GM19372 (cell line): ENCODE data around the gene KHSRP.

ENCODE experiments used
- ATAC-seq: cut with Tn5 transposase; IDR thresholded peaks from one replicate; pipeline ENCODE4 v1.9.1; 2021; ENCODE audit warnings: mild to moderate bottlenecking, low read depth, moderate library complexity; ENCODE audit not compliant: unreplicated experiment

The KHSRP gene, protein sequence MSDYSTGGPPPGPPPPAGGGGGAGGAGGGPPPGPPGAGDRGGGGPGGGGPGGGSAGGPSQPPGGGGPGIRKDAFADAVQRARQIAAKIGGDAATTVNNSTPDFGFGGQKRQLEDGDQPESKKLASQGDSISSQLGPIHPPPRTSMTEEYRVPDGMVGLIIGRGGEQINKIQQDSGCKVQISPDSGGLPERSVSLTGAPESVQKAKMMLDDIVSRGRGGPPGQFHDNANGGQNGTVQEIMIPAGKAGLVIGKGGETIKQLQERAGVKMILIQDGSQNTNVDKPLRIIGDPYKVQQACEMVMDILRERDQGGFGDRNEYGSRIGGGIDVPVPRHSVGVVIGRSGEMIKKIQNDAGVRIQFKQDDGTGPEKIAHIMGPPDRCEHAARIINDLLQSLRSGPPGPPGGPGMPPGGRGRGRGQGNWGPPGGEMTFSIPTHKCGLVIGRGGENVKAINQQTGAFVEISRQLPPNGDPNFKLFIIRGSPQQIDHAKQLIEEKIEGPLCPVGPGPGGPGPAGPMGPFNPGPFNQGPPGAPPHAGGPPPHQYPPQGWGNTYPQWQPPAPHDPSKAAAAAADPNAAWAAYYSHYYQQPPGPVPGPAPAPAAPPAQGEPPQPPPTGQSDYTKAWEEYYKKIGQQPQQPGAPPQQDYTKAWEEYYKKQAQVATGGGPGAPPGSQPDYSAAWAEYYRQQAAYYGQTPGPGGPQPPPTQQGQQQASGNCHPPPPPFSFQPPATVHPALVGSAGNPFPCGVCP

DNA sequence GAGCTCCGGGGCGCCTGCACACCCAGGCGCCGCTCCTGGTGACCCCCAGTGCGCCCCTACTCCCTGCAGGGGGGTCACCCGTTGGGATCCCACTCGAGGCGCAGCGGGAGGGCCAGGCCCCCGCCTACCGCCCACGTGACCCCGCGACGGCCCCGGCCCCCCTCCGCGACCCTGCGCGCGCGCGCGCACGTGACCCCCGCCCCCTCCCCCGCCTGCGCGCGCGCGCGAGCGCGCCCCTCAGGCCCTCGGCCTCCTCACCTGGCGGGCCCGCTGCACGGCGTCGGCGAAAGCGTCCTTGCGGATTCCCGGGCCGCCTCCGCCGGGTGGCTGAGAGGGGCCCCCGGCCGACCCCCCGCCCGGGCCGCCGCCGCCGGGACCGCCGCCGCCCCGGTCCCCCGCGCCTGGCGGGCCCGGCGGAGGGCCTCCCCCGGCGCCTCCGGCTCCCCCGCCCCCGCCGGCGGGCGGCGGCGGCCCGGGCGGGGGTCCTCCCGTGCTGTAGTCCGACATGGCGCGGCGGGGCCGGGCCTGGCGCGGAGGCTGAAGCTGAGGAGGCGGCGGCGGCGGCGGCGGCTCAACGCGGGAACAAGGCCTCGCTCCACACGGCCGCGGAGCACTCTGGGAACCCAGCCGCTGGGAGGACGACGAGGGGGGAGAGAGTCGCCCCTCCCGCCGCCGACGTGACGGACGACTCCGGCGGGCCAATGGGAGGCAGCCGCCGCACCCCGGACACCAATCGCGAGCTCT is at the start of gene KHSRP:
TSS of gene KHSRP (minus strand) at position 617 of the 744 bp plus-strand sequence. CDS start at position 507, 110 bp downstream.
- ATAC-seq, result no peak

- ATAC-seq, result no peak
Measured at GRCh38 chr19:6473647-6474046, 49.0 kb upstream of the KHSRP start.

DNA sequence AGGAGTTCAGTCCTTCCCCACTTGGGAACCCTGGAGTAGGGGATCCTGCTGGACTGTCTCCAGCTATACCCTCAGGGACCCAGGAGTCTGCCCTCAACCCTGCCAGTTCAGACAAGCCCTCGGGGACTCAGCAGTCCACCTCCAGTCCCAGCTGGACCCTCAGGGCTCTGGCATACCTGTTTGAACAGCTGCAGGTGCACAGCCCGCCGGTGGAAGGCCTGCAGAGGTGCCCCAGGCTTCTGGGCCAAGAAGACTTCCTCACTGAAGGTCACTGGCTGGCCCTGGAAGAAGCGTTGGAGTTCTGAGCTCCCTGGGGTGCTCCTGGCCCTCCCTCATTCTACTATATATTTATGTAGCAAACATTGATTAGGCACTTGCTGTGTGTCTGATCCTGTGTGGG is 48.1 kb upstream of the KHSRP start:
- ATAC-seq, result no peak

DNA sequence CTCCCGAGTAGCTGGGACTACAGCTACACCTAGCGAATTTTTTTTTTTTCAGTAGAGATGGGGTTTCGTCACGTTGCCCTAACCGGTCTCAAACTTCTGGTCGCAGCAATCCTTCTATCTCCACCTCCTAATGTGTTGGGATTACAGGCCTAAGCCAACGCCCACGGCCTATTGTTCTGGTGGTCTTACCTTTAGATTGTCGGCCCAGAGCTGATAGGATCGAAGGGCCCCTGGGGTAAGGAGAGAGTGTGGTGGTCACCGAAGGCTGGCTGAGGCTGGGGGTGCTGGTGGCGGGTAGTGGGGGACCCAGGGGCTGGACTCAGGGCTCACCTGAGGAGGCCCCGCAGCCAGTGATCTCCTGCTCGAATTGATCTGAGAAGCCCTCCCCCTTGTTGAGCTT is 46.5 kb upstream of the KHSRP start:
- ATAC-seq, result no peak

DNA sequence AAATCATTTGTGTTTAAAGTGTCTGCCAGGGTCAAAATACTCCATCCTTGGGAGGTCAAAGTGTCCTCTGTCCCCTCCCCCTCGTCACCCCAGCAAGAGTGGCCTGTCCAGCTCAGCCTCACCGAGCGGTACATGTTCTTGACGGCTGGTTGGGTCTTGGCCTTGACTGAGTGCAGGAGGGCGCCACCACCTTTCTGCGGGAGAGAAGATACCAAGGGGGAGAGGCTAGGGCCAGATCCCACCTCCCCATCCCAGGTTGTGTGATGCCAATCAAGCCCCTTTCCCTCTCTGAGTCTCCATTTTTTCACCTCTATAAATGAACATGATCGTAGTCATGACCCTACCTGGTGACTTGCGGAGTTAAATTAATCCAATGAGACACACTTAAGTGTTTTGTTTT is 45.6 kb upstream of the KHSRP start:
- ATAC-seq, result no peak

DNA sequence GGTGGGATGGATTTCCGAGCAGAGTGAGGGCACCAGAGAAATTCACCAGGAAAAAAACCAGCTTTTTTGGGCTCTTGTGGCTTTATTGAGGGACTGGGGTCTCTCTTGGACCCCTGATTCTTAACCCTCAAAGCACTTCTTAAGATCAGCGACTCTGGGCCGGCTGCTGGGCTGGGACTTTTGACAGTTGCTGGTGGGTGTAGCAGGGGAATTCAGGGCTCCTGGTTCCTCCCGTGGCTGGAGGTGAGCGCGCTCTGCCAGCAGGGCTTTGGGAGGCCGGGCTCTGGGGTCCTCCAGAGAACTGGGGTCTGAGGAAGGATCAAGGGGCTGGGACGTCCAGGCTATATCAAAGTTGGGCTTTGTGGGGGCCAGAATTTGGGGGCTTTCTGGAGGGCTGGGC is 42.8 kb upstream of the KHSRP start:
- ATAC-seq, result no peak

DNA sequence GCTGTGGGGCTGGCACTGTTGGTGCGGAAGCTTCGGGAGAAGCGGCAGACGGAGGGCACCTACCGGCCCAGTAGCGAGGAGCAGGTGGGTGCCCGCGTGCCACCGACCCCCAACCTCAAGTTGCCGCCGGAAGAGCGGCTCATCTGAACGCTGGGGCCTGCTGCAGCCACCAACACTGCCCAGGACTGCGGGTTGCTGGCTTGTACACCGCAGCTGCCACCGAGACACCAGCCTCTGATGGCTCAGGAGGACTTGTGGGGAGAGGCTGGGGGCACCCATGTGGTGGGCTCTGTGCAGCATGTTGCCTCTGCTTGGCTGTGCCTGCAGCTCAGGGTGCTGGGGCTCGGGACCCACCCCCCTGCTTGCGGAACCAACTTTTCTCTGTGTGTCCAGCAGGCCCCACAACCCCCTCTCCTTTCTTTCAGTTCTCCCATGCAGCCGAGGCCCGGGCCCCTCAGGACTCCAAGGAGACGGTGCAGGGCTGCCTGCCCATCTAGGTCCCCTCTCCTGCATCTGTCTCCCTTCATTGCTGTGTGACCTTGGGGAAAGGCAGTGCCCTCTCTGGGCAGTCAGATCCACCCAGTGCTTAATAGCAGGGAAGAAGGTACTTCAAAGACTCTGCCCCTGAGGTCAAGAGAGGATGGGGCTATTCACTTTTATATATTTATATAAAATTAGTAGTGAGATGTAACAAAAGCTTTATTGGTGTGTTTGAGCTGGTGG is 42.1 kb upstream of the KHSRP start:
- ATAC-seq, result no peak

GRCh38 chr19:6465663-6466062 is 41.1 kb upstream of the KHSRP start:
- no peak for ATAC-seq

DNA sequence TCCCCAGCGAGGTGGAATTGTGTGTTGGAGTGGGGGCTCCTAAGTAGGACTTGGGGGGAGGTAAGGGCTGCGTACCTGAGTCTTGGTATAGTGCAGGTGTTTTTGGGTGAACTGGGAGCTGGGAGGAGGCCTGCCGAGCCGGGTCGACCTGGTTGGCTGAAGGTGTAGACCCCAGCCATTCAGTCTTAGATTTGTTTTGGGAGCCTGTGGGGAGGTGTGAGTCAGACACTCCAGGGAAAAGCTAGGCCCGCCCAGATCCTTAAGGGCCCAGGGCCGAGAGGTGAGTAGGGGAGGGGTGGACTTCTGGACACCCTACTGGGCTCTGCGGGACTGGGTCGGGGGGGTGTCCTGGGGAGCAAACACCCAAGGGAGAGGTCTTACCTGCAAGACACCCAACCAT is 40.4 kb upstream of the KHSRP start:
- no peak for ATAC-seq

DNA sequence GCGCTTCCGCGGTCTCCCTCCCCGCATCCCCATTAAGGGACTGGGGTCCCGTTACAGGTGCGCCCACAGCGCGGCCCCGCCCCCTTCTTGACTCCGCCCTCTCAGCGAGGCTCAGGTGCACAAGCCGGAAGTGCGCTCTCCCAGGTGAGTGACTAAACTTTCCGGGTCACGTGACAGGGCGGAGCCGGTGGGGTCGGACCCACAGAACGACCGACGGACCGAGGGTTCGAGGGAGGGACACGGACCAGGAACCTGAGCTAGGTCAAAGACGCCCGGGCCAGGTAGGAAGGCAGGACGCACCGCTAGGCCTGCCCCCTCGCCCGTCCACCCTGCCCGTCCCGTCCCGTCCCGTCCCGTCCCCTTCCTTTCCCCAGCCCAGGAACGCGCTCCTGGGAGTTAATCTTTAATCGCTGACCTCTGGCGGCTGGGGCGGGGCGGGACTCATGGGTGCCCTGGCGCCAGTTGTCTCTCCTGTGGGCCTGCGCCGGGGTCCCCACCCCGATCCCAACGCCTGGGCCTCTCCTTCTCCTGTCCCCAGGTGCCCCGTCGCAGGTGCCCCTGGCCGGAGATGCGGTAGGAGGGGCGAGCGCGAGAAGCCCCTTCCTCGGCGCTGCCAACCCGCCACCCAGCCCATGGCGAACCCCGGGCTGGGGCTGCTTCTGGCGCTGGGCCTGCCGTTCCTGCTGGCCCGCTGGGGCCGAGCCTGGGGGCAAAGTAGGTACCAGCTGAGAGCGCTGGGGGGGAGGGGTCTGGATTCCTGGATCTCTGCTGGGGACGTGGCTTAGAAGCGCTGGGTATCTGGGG is 39.7 kb upstream of the KHSRP start, which contains the start of gene CRB3:
TSS of gene CRB3 (plus strand) at position 202 of the 804 bp plus-strand sequence. CDS start at position 633, 431 bp downstream.
- ATAC-seq, result no peak

DNA sequence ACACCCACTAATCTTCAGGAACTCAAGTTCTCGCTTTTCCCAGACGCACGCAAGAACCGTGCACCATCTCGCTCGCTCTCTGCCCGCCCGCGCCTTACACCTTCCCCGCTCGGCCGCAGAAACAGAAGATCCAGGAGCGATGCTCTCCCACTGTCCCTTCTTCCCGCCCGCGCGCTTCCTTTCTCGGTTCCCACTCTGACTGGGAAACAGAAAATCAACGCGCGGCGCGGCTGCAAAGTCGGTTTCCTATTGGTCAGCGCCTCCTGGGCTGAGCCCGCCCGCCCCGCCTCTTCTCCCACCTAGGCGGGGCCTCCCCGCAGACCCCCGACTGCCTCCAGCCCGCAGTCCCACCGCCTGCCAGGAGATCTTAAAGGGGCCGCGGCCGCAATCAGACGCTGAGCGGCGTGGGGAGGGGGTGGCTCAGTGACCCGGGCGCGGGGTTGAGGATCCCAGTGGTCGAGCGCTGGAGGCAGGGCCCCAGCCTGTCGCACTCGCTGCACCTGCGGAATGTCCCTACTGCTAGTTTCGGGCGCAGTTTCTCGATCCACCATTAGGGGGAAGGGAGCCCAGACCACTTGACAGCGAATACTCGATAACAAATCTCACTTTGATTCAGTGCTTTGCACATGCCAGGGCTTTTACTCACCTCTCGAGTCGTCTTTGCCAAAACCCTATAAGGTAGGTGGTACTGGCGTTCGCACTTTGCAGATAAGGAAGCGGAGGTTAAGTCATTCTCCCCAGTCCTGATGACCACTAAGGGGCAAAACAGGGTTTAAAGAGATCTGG is 35.7 kb upstream of the KHSRP start:
- peak; percentile 88 for ATAC-seq

DNA sequence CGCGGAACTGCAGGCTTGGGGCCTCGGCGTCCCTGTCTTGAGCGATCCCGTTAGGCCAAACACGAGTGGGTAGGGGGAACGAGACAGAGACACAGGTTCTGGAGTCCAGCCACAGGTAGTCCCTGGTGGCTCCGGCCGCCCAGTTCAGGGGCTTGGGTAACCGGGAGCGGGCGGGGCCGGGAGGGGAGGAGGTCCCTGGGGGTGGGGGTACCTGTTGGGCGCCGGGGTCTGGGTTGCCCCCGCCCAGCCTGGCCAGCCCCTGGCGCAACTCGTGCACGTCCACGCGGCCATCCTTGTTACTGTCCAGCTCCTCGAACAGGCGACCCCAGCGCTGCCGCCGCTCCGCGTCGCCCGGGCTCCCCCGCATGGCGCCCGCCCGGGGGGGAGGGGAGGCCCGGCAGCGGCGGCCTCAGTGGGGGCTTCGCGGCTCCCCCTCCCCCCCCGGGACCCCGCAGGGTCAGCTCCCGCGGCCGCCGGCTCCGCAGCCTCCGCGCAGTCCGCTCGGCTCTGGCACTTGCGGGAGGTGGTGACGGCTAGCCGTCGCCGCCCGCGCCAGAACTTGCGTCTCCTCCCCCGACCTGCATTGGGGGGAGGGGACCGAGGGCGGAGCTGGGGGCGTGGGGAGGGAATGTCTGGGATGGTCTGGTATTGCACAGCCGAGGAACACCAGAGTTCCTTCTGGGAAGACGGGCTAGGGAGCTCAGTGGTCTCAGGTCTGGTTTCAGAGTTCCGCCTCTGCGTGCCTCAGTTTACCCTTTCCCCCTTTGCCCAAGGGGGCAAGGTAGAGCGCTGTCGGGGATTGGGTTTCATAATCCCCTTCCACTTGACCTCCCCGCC is 34.9 kb upstream of the KHSRP start, which contains the start of gene SLC25A23:
TSS of gene SLC25A23 (minus strand) at position 531 of the 837 bp plus-strand sequence. CDS start at position 367, 164 bp downstream.
- ATAC-seq, result peak; percentile 9

GRCh38 chr19:6458695-6459261 is 34.2 kb upstream of the KHSRP start:
- no peak for ATAC-seq

GRCh38 chr19:6457958-6458694 is 33.5 kb upstream of the KHSRP start:
- ATAC-seq, result no peak

DNA sequence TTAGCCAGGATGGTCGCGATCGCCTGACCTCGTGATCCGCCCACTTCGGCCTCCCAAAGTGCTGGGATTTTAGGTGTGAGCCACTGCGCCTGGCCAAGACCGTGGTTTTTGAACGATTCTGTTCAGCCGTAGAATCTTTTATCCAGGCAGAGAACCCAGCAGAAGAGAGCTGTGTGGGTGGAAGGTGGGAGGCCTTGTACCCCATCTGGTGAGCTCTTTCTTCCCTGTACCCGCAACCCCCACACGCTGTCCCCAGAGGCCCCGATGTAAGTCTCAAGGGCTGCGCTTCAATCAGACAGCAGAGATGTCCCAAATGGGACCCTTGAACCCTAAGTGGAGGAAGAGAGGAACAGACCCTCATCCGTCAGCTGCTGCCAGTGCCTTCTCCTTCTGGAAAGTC is 31.3 kb upstream of the KHSRP start:
- ATAC-seq, result no peak

GRCh38 chr19:6453951-6454565 is 29.4 kb upstream of the KHSRP start:
- no peak for ATAC-seq
